GM18507 (cell line): ENCODE data around the gene RBM4B.

Source experiments
- DNase-seq: peaks from one replicate; pipeline ENCODE4 v3.0.0; 2011; ENCODE audit warnings: low read depth; ENCODE audit not compliant: insufficient read length; ENCODE audit errors: extremely low spot score
- FAIRE-seq: peaks from 2 replicates; lab custom pipeline; 2011; peaks lifted over from hg19 to GRCh38; lab: Jason Lieb, UNC

RBM4B gene

DNA sequence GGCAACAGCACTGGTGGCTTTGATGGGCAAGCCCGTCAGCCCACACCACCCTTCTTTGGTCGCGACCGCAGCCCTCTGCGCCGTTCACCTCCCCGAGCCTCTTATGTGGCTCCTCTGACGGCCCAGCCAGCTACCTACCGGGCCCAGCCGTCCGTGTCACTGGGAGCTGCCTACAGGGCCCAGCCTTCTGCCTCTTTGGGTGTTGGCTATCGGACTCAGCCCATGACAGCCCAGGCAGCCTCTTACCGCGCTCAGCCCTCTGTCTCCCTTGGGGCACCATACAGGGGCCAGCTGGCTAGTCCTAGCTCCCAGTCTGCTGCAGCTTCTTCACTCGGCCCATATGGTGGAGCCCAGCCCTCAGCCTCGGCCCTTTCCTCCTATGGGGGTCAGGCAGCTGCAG, 53.2 kb downstream of the RBM4B start:
- DNase-seq (no peak), FAIRE-seq (no peak)

DNA sequence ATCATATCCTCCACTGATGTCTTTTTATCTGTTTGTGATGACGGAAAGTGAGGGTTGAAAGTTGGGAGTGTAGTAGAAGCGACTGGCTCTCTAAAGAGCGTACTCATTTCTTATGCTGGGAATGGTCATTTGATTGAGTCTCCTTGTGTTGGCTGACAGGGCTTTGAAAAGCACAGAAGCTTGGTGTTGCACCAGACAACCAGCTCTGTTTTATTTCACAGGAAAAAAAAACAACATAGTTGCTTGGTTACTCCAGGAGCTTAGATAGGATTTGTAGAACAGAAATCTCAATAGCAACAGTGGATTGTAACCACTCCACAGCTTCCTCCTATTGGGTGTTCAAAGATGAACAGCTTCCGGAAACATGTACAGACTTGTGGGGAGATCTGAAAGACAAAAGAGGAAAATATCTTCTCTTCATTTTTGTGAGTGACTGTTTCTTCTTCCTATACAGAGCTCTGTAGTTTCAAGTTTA, 58.6 kb downstream of the RBM4B start:
- DNase-seq = no peak
- no peak for FAIRE-seq

DNA sequence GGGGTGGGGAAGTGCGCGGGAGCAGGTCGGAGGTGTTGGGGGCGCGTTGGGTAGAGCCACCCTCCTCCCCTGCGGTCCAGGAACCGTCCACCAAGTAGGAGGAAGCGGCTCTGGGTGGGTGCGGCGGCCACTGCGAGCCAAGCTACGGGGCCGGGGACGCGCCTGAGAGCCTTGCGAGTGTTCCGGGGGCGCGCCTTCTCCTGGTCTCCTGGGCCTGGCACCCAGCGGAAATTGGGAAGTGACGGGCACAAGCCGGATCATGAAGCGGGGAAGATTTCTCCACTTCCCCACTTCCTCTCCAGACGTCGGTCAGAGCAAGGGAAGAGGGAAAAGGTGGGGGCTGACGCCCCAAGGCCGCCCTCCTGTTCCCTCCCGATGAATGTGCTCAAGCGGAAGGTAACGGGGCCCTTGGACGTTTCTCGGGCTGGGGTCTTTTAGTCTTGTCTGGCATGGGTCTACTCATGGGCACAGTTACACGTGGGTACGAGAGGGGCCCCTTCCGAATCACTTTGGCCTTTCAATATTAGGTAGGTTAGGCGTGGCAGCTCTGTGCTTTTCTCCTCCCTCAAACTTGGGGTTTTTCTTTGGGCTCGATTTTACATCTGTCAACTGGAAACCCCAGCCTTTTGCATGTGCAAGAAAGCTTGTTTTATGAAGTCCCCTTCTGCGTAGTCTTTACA, 60.4 kb downstream of the RBM4B start:
- FAIRE-seq = no peak
- no peak for DNase-seq

DNA sequence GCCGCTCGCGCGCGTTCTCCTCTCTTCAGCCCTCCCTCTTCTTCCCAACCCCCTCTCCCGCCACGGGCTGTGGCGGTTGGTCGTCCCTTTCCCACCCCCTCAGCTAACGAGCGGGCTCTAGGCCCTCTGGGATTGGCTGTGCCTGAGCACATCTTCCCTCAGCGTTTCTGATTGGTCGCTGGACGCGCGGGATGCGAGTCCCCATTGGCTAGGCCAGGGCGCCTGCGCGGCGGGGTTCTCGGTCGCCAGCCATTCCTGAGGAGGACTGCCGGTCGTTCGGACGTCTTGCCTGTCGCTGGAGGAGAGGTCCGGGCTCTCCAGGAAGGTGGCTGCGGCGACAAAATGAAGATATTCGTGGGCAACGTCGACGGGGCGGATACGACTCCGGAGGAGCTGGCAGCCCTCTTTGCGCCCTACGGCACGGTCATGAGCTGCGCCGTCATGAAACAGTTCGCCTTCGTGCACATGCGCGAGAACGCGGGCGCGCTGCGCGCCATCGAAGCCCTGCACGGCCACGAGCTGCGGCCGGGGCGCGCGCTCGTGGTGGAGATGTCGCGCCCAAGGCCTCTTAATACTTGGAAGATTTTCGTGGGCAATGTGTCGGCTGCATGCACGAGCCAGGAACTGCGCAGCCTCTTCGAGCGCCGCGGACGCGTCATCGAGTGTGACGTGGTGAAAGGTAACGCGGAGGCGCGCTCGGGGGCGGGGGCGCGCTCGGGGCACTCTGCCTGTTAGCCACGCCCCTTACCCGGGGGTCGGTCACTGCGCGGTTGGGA, 61.1 kb downstream of the RBM4B start, which contains the start of gene RBM14:
TSS of gene RBM14 (plus strand) at position 252 of the 776 bp plus-strand sequence. CDS start at position 343, 91 bp downstream.
- FAIRE-seq (peak; percentile 93), DNase-seq (peak; percentile 98)
